Vagina (tissue), 2 donors: ENCODE results near the gene UBE2N. TPM values are rescaled to one million over a fixed set of nuclear protein-coding genes. Genes with fewer than 3 reads are reported as not detected.
"Not testable (repeated sequence)": the region's sequence is repeated elsewhere in the genome, so short reads cannot be mapped to it uniquely, and the experiment has no call there.

Experiments
- DNase-seq, 2 donors: peaks; one replicate each; pipeline ENCODE4 v3.0.0-alpha.2; 2017; ENCODE audit errors: extremely low spot score in 2 of 2
- H3K27ac ChIP-seq: fragments of 200-600 bp; sonication (generic); one replicate; pipeline ENCODE4 v1.5.1; 2019
- H3K27me3 ChIP-seq: fragments of 200-600 bp; sonication (generic); one replicate; pipeline ENCODE4 v1.5.1; 2019
- H3K36me3 ChIP-seq, 2 donors: fragments of 200-600 bp; sonication (generic); one replicate each; pipeline ENCODE4 v1.5.1; 2017 to 2019
- H3K4me1 ChIP-seq: fragments of 200-600 bp; sonication (generic); one replicate; pipeline ENCODE4 v1.5.1; 2019
- H3K4me3 ChIP-seq, 2 donors: fragments of 200-600 bp; sonication (generic); 1 replicate in 1 of 2; 2 replicates in 1 of 2; pipeline ENCODE4 v1.5.1; 2016 to 2019
- H3K9me3 ChIP-seq: fragments of 200-600 bp; sonication (generic); one replicate; pipeline ENCODE4 v1.5.1; 2019
- CTCF ChIP-seq, 3 experiments: fragments of 450-650 bp in 2 of 3; fragments of 200-600 bp in 1 of 3; sonication (generic) in 1 of 3; IDR thresholded peaks; one replicate each; pipeline ENCODE4 v1.5.1; 2017 to 2019; ENCODE audit warnings: antibody characterized with exemption in 3 of 3, mild to moderate bottlenecking in 2 of 3, moderate library complexity in 2 of 3
- POLR2A ChIP-seq, 2 donors: fragments of 450-650 bp; IDR thresholded peaks; one replicate each; pipeline ENCODE4 v1.6.1; 2017; ENCODE audit warnings: antibody characterized with exemption in 2 of 2, mild to moderate bottlenecking in 2 of 2, moderate library complexity in 2 of 2
- POLR2AphosphoS5 ChIP-seq, 2 donors: sonication (generic); formaldehyde crosslinking; IDR thresholded peaks; one replicate each; pipeline ENCODE4 v1.9.0; 2017; ENCODE audit warnings: antibody characterized with exemption in 2 of 2, mild to moderate bottlenecking in 2 of 2, low read depth in 1 of 2; ENCODE audit not compliant: insufficient read depth in 1 of 2
- intact Hi-C: fragments of 100-400 bp; cut with DNase I; formaldehyde crosslinking; loops from one replicate; pipeline ENCODE4 v1.15.1; 2023
- total RNA-seq: library from RNA; depleted of rRNA; stranded (reverse); fragments of >200 nt; gene quantifications from one replicate; pipeline ENCODE4 v1.2.3, GENCODE V29; 2016

The UBE2N gene
- total RNA-seq, 1 donor from 2014 or later = 52.5 TPM

- intact Hi-C loops, H3K4me3 ChIP-seq, H3K27me3 ChIP-seq, H3K36me3 ChIP-seq, H3K9me3 ChIP-seq, H3K27ac ChIP-seq, DNase-seq: not testable (repeated sequence)
- peaks cover 42% of the 10 kb centered on the region for H3K4me1 ChIP-seq
These were observed 32.2 kb downstream of the UBE2N start for GRCh38 chr12:93409343-93410187.

- Histone ChIP-seq H3K27ac (no peak overlapping the region), H3K36me3 (no peaks in the 10 kb centered on the region), H3K4me3 (no peak overlapping the region), H3K9me3 (no peaks in the 10 kb centered on the region), H3K4me1 (peaks cover 37% of the 10 kb centered on the region), H3K27me3 (no peaks in the 10 kb centered on the region)
- intact Hi-C loops = no loop called here
- TF ChIP-seq POLR2A (IDR thresholded peaks at IDR 0.05) (no peak), POLR2AphosphoS5 (IDR thresholded peaks at IDR 0.05; ENCODE audit: insufficient read depth in 1 of 2, low read depth in 1 of 2) (no peak)
- no peak for DNase-seq
These were observed 32.9 kb downstream of the UBE2N start for GRCh38 chr12:93408813-93409212.

GRCh38 chr12:93407963-93408283, 33.8 kb downstream of the UBE2N start:
- Histone ChIP-seq H3K27ac (no peak overlapping the region), H3K4me1 (peaks cover 28% of the 10 kb centered on the region), H3K9me3 (no peaks in the 10 kb centered on the region), H3K4me3 (no peak overlapping the region), H3K27me3 (no peaks in the 10 kb centered on the region), H3K36me3 (no peaks in the 10 kb centered on the region)
- no peak for DNase-seq
- intact Hi-C loops = no loop called here
- TF ChIP-seq POLR2A (IDR thresholded peaks at IDR 0.05) = no peak

- Histone ChIP-seq H3K27ac (no peak overlapping the region), H3K4me1 (peaks cover 22% of the 10 kb centered on the region), H3K4me3 (no peak overlapping the region), H3K9me3 (no peaks in the 10 kb centered on the region), H3K36me3 (no peaks in the 10 kb centered on the region), H3K27me3 (no peaks in the 10 kb centered on the region)
- intact Hi-C loops = no loop called here
- TF ChIP-seq POLR2AphosphoS5 (IDR thresholded peaks at IDR 0.05; ENCODE audit: insufficient read depth in 1 of 2, low read depth in 1 of 2) = no peak
- no peak for TF ChIP-seq POLR2A (IDR thresholded peaks at IDR 0.05)
- no peak for TF ChIP-seq CTCF (IDR thresholded peaks at IDR 0.05)
- no peak for DNase-seq
These were observed 34.4 kb downstream of the UBE2N start for GRCh38 chr12:93407054-93407962.

GRCh38 chr12:93404961-93405849, 36.5 kb downstream of the UBE2N start:
- Histone ChIP-seq H3K4me1 (peaks cover 3% of the 10 kb centered on the region), H3K4me3 (no peak overlapping the region), H3K27me3 (no peaks in the 10 kb centered on the region), H3K27ac (no peak overlapping the region), H3K36me3 (no peaks in the 10 kb centered on the region), H3K9me3 (no peaks in the 10 kb centered on the region)
- TF ChIP-seq POLR2AphosphoS5 (IDR thresholded peaks at IDR 0.05; ENCODE audit: insufficient read depth in 1 of 2, low read depth in 1 of 2) (no peak), CTCF (IDR thresholded peaks at IDR 0.05) (no peak), POLR2A (IDR thresholded peaks at IDR 0.05) (no peak)
- intact Hi-C loops = no loop called here
- no peak for DNase-seq
